Measurements from ENCODE around the gene TIRAP. TPM values are rescaled to one million over a fixed set of nuclear protein-coding genes. Genes with fewer than 3 reads are reported as not detected.

TIRAP gene
- total RNA-seq, 1 donor from 2014 or later = 18.3 TPM

- Mint-ChIP-seq H3K9me3 (no peaks in the 10 kb centered on the region), H3K4me1 (peaks cover 33% of the 10 kb centered on the region), H3K36me3 (ENCODE audit: low read depth) (peaks cover 79% of the 10 kb centered on the region), H3K27me3 (no peaks in the 10 kb centered on the region), H3K27ac (no peak overlapping the region), H3K4me3 (no peak overlapping the region)
- intact Hi-C loops (cut with micrococcal nuclease) = loop anchor here (10.0 kb wide), 1 partner anchor 1151 kb away; the partner anchor contains the start of gene TMEM218
- DNase-seq (no peak), ATAC-seq (ENCODE audit: low read depth) (no peak)
- TF ChIP-seq, protein P1, sequence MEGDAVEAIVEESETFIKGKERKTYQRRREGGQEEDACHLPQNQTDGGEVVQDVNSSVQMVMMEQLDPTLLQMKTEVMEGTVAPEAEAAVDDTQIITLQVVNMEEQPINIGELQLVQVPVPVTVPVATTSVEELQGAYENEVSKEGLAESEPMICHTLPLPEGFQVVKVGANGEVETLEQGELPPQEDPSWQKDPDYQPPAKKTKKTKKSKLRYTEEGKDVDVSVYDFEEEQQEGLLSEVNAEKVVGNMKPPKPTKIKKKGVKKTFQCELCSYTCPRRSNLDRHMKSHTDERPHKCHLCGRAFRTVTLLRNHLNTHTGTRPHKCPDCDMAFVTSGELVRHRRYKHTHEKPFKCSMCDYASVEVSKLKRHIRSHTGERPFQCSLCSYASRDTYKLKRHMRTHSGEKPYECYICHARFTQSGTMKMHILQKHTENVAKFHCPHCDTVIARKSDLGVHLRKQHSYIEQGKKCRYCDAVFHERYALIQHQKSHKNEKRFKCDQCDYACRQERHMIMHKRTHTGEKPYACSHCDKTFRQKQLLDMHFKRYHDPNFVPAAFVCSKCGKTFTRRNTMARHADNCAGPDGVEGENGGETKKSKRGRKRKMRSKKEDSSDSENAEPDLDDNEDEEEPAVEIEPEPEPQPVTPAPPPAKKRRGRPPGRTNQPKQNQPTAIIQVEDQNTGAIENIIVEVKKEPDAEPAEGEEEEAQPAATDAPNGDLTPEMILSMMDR (IDR thresholded peaks at IDR 0.05) = no peak
- ChIA-PET CTCF (no interaction called here), POLR2A (interaction anchor here (0.8 kb wide), 1 partner anchor 38 kb away, joined by 3 read pairs; the partner anchor contains the start of gene DCPS)
These were observed 17.1 kb upstream of the TIRAP start for GRCh38 chr11:126265811-126266210.

DNA sequence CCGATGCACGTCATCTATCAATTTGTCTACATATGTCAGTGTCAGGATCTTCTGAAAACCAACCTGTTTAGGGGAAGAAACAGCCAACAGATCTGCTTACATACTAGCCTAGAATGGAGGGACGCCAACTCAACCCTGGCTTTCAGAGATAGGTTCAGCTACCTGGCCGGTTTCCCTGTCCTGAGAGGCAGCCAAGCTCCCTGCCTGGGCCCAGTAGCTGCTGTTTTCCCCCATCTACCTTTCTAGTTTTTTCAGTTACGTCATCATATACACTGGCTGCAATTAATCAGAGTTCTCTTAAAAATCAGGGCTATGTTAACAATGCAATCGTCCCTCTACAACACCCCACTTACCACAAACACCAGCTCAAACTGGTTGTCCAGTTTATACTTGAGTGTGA lies 15.2 kb upstream of the TIRAP start:
- ATAC-seq (ENCODE audit: low read depth) (no peak), DNase-seq (no peak)
- Mint-ChIP-seq H3K4me3 (peak overlapping the region; percentile 95), H3K27me3 (no peaks in the 10 kb centered on the region), H3K27ac (peak overlapping the region; percentile 95), H3K9me3 (no peaks in the 10 kb centered on the region), H3K36me3 (ENCODE audit: low read depth) (peaks cover 70% of the 10 kb centered on the region), H3K4me1 (peaks cover 33% of the 10 kb centered on the region)
- POLR2A ChIA-PET = interaction anchor here (0.6 to 4.1 kb wide), 5 partner anchors 14 to 149 kb away, joined by 3 to 84 read pairs (median 5); partner anchors contain the start of genes FAM118B, RPUSD4 and TIRAP
- CTCF ChIA-PET = no interaction called here
- TF ChIP-seq, protein P1 (IDR thresholded peaks at IDR 0.05) = no peak
- intact Hi-C loops (cut with micrococcal nuclease) = loop anchor here (1.0 to 10.0 kb wide), 4 partner anchors 365 to 1507 kb away; partner anchors contain the start of genes PUS3, STT3A and TMEM218

DNA sequence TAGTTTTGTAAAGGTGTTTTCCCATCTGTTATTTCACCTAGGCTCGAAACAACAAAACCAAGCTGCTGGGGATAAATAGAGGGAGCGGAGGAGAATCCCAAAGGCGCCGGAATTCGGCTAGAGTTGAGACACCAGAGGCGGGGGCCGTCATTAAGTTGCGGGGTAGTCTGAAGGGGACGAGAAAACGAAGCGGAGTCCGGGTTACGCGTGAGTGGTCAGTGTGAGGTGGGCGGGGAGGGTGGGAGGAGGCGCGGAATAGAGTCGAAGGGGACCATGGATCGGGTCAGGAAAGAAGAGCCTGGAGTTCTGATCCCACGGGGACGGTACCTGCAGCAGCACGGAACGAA lies 14.6 kb upstream of the TIRAP start:
- no peaks in the 10 kb centered on the region for H3K27me3 Mint-ChIP-seq
- peaks cover 33% of the 10 kb centered on the region for H3K4me1 Mint-ChIP-seq
- H3K4me3 Mint-ChIP-seq = peak overlapping the region; percentile 95
- ChIA-PET POLR2A (interaction anchor here (0.6 to 4.1 kb wide), 10 partner anchors 8 to 885 kb away, joined by 3 to 84 read pairs (median 5); partner anchors contain the start of genes DCPS, FAM118B, RPUSD4 and STT3A), CTCF (no interaction called here)
- DNase-seq = peak; percentile 23
- no peaks in the 10 kb centered on the region for H3K9me3 Mint-ChIP-seq
- peak overlapping the region; percentile 95 for H3K27ac Mint-ChIP-seq
- peak; percentile 2 for ATAC-seq (ENCODE audit: low read depth)
- intact Hi-C loops (cut with micrococcal nuclease) = loop anchor here (1.0 to 10.0 kb wide), 4 partner anchors 366 to 1508 kb away; partner anchors contain the start of genes PUS3, STT3A and TMEM218
- TF ChIP-seq, protein P1 (IDR thresholded peaks at IDR 0.05) = no peak
- peaks cover 71% of the 10 kb centered on the region for H3K36me3 Mint-ChIP-seq (ENCODE audit: low read depth)

GRCh38 chr11:126268708-126269579 lies 13.9 kb upstream of the TIRAP start, which contains the start of the genes FOXRED1 and SRPRA:
Gene FOXRED1 (plus strand): TSS chr11:126269154. CDS start chr11:126269207, 53 bp downstream.
Gene SRPRA (minus strand): TSS chr11:126268895. CDS start chr11:126268804, 91 bp downstream.
- Mint-ChIP-seq H3K4me3 (peak within 1 kb of the TSS; percentile 95), H3K9me3 (no peaks in the 10 kb centered on the region), H3K36me3 (ENCODE audit: low read depth) (peaks cover 71% of the 10 kb centered on the region), H3K27ac (peak within 1 kb of the TSS; percentile 95), H3K27me3 (no peaks in the 10 kb centered on the region), H3K4me1 (peaks cover 33% of the 10 kb centered on the region)
- DNase-seq (peak; percentile 99), ATAC-seq (ENCODE audit: low read depth) (peak; percentile 98)
- ChIA-PET POLR2A (interaction anchor here (0.5 to 4.1 kb wide), 13 partner anchors 9 to 886 kb away, joined by 3 to 84 read pairs (median 5); partner anchors contain the start of genes DCPS, FAM118B, HYLS1 and RPUSD4), CTCF (interaction anchor here (1.1 kb wide), 1 partner anchor 42 kb away, joined by 3 read pairs; no protein-coding TSS in a partner anchor)
- TF ChIP-seq, protein P1 (IDR thresholded peaks at IDR 0.05) = no peak
- intact Hi-C loops (cut with micrococcal nuclease) = loop anchor here (1.0 to 10.0 kb wide), 7 partner anchors 14 to 1508 kb away; partner anchors contain the start of genes DCPS, FAM118B, PUS3 and RPUSD4

DNA sequence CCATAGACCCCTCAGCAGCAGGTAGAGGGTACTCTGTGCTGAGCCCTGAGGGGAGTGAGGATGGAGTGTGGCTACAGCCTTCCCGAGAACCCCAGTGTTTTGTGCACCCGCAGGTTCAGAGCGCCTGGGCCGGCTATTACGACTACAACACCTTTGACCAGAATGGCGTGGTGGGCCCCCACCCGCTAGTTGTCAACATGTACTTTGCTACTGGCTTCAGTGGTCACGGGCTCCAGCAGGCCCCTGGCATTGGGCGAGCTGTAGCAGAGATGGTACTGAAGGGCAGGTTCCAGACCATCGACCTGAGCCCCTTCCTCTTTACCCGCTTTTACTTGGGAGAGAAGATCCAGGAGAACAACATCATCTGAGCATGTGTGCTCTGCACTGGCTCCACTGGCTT lies 5.6 kb upstream of the TIRAP start:
- intact Hi-C loops (cut with micrococcal nuclease) = no loop called here
- ChIA-PET CTCF (no interaction called here), POLR2A (no interaction called here)
- Mint-ChIP-seq H3K4me1 (peaks cover 16% of the 10 kb centered on the region), H3K27me3 (no peaks in the 10 kb centered on the region), H3K36me3 (ENCODE audit: low read depth) (peaks cover 53% of the 10 kb centered on the region), H3K9me3 (no peaks in the 10 kb centered on the region), H3K4me3 (no peak overlapping the region), H3K27ac (no peak overlapping the region)
- TF ChIP-seq, protein P1 (IDR thresholded peaks at IDR 0.05) = no peak
- ATAC-seq (ENCODE audit: low read depth) (no peak), DNase-seq (no peak)
